Stimulated activated CD4-positive, alpha-beta T cell treated with anti-CD3 and anti-CD28 coated beads, Interleukin-15, amount 100 ng/mL, for 1 hour (primary cell): ENCODE data around the gene DECR2.
"Not testable (repeated sequence)": the region's sequence is repeated elsewhere in the genome, so short reads cannot be mapped to it uniquely, and the experiment has no call there.

ENCODE experiments used
- DNase-seq, 2 donors: peaks; one replicate each; pipeline ENCODE4 v3.0.0-alpha.2; 2020; ENCODE audit warnings: low read depth in 1 of 2, low spot score in 1 of 2

Gene DECR2

GRCh38 chr16:399340-400019 lies 2.2 kb upstream of the DECR2 start:
- DNase-seq, result no peak

- DNase-seq, result no peak
Observed at GRCh38 chr16:400061-400591, 1.6 kb upstream of the DECR2 start.

- no peak for DNase-seq
Observed at GRCh38 chr16:404971-405486, 3.3 kb downstream of the DECR2 start.

- DNase-seq, result no peak
Observed at GRCh38 chr16:405548-406506, 4.1 kb downstream of the DECR2 start.

GRCh38 chr16:407253-407652 lies 5.6 kb downstream of the DECR2 start:
- DNase-seq, result no peak

GRCh38 chr16:410516-411178 lies 9.0 kb downstream of the DECR2 start:
- DNase-seq, result no peak

- DNase-seq, result no peak
Observed at GRCh38 chr16:411576-412265, 10.0 kb downstream of the DECR2 start.

- no peak for DNase-seq
Observed at GRCh38 chr16:414395-415169, 12.9 kb downstream of the DECR2 start.

- not testable (repeated sequence) for DNase-seq
Observed at GRCh38 chr16:415170-415498, 13.4 kb downstream of the DECR2 start.

- not testable (repeated sequence) for DNase-seq
Observed at GRCh38 chr16:422179-422578, 20.5 kb downstream of the DECR2 start.

- DNase-seq, result no peak
Observed at GRCh38 chr16:424033-424622, 22.4 kb downstream of the DECR2 start.

- DNase-seq, result no peak
Observed at GRCh38 chr16:424623-425081, 23.0 kb downstream of the DECR2 start.

- peak; percentile 73 to 85 for DNase-seq
Observed at GRCh38 chr16:425082-425718, 23.5 kb downstream of the DECR2 start, which contains the start of gene RAB11FIP3. RAB11FIP3 (plus strand) TSS chr16:425649; CDS start chr16:426007, 358 bp downstream.

GRCh38 chr16:425740-426114 lies 24.0 kb downstream of the DECR2 start:
- DNase-seq, result peak in 1 of 2 donors; percentile 26

GRCh38 chr16:426115-426905 lies 24.6 kb downstream of the DECR2 start:
- no peak for DNase-seq

- no peak for DNase-seq
Observed at GRCh38 chr16:426906-427249, 25.2 kb downstream of the DECR2 start.

- DNase-seq, result no peak
Observed at GRCh38 chr16:427250-427649, 25.6 kb downstream of the DECR2 start.

- no peak for DNase-seq
Observed at GRCh38 chr16:430904-431303, 29.2 kb downstream of the DECR2 start.
